Pancreas (tissue), 10 donors: ENCODE data around the gene STH. TPM values are rescaled to one million over a fixed set of nuclear protein-coding genes. Genes with fewer than 3 reads are reported as not detected.

Experiments used
- ATAC-seq, 4 donors: fragments of 200-7000 bp; cut with Tn5 transposase; one replicate each; pipeline versions ENCODE4 v1.8.0 to v1.9.1; 2020; ENCODE audit warnings: mild to moderate bottlenecking in 4 of 4, moderate library complexity in 4 of 4
- DNase-seq, 6 donors: peaks; one replicate each; pipeline ENCODE4 v3.0.0-alpha.2; 2020
- FAIRE-seq: peaks from 2 replicates; lab custom pipeline; 2012; peaks lifted over from hg19 to GRCh38; lab: Jason Lieb, UNC
- H3K27ac ChIP-seq, 4 donors: fragments of 200-600 bp; sonication (generic); 1 replicate in 3 of 4; 2 replicates in 1 of 4; pipeline versions ENCODE4 v1.5.0 to v1.8.0; 2020
- H3K27me3 ChIP-seq, 4 donors: fragments of 200-600 bp; one replicate each; pipeline ENCODE4 v1.8.0; 2021
- H3K36me3 ChIP-seq, 3 donors: fragments of 200-600 bp; sonication (generic) in 1 of 3; one replicate each; pipeline versions ENCODE4 v1.5.0 to v1.8.0; 2020 to 2021
- H3K4me1 ChIP-seq, 3 donors: fragments of 200-600 bp; one replicate each; pipeline ENCODE4 v1.8.0; 2021
- H3K4me3 ChIP-seq, 4 donors: fragments of 200-600 bp; sonication (generic) in 2 of 4; one replicate each; pipeline versions ENCODE4 v1.5.0 to v1.8.0; 2020 to 2021
- H3K9me3 ChIP-seq, 4 donors: fragments of 200-600 bp; one replicate each; pipeline ENCODE4 v1.8.0; 2021
- WGBS, 2 donors: extraction: QIAGEN DNeasy Blood & Tissue Kit; methylation state at CpG; one replicate each; pipeline ENCODE4 v1.1.7; 2013; 5-methylcytosine and 5-hydroxymethylcytosine counted together
- intact Hi-C, 3 donors: fragments of 100-400 bp; cut with DNase I; formaldehyde crosslinking; loops; one replicate each; pipeline versions ENCODE4 v1.11.1 to v1.14.2; 2022
- polyA plus RNA-seq, 2 donors: library from polyadenylated mRNA; stranded (reverse); fragments of 200-250 nt; gene quantifications; one replicate each; pipeline ENCODE4 v1.2.3, GENCODE V29; 2013
- total RNA-seq, 6 donors: library from RNA; stranded (reverse); fragmentation: NEBNext Ultra II Directional in 4 of 6; extraction: Animal tissue kit (Norgen Biotek cat#: 25700) in 4 of 6; gene quantifications; one replicate each; pipeline versions ENCODE4 v1.2.1 to v1.2.4, GENCODE V29; 2021 to 2023
- TF ChIP-seq, protein P1 (sequence below), 4 donors: fragments of 200-600 bp; sonication (generic) in 3 of 4; IDR thresholded peaks; one replicate each; pipeline versions ENCODE4 v1.5.0 to v1.8.0; 2021; ENCODE audit warnings: antibody characterized with exemption in 4 of 4
- donor health status: healthy with polysubstance abuse.
- donor health status: DM: no; HTN: no; CAD: no; lungs with moderate emphysema.
- donor health status: DM: no; HTN: no; CAD: no.
- donor health status: control.
- donor health status: control.
- donor health status: Bipolar disorder and iron deficiency.
- donor health status: DM: yes; HTN: yes; CAD: no.
- donor health status: DM: no; HTN: no; CAD: no.
- donor health status: DM: no; HTN: no; CAD: no.
- donor health status: DM: yes; HTN: yes; CAD: no.

STH gene
- total and polyA plus RNA-seq, 8 donors = not detected

DNA sequence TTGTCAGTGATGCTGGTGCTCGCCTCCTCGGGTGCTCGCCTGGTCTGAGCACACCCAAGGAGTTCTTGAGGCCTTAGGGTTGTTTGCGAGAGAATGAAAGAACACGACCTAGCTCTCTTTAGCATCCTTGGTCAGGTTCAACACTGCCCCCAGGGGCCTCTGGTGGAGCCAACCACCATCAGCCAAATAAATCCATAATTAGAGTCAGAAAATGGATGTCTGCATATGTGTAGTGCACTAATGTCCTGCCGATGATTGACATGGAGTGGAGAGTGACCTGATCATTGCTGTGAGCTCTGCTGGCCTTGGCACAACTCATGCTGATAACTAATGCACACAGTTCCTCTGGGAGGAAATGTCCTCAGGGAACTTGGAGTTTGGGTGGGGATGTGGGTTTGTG lies 8.2 kb upstream of the STH start:
- DNase-seq (no peak), FAIRE-seq (no peak), ATAC-seq (no peak)
- WGBS, 2 donors = 82% methylated on average over 6 of the region's 6 CpGs
- no peak overlapping the region for H3K4me3 ChIP-seq
- H3K27me3 ChIP-seq = no peaks in the 10 kb centered on the region
- TF ChIP-seq, protein P1, sequence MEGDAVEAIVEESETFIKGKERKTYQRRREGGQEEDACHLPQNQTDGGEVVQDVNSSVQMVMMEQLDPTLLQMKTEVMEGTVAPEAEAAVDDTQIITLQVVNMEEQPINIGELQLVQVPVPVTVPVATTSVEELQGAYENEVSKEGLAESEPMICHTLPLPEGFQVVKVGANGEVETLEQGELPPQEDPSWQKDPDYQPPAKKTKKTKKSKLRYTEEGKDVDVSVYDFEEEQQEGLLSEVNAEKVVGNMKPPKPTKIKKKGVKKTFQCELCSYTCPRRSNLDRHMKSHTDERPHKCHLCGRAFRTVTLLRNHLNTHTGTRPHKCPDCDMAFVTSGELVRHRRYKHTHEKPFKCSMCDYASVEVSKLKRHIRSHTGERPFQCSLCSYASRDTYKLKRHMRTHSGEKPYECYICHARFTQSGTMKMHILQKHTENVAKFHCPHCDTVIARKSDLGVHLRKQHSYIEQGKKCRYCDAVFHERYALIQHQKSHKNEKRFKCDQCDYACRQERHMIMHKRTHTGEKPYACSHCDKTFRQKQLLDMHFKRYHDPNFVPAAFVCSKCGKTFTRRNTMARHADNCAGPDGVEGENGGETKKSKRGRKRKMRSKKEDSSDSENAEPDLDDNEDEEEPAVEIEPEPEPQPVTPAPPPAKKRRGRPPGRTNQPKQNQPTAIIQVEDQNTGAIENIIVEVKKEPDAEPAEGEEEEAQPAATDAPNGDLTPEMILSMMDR (IDR thresholded peaks at IDR 0.05) = no peak
- H3K36me3 ChIP-seq = no peaks in the 10 kb centered on the region
- no peaks in the 10 kb centered on the region for H3K9me3 ChIP-seq
- intact Hi-C loops = no loop called here
- no peak overlapping the region for H3K27ac ChIP-seq
- no peaks in the 10 kb centered on the region for H3K4me1 ChIP-seq

DNA sequence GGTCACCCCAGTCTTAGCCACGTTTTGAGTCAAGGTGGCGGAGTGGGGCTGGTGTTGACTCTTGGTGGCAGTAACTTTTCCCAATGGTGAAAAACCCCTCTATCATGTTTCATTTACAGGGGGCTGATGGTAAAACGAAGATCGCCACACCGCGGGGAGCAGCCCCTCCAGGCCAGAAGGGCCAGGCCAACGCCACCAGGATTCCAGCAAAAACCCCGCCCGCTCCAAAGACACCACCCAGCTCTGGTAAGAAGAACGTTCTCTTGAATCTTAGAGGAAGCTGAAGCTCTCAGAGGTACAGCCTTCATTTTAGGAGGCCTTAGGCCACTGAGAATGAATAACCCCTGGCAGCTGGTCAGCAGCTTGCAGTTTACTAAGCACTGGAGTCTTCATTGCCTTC lies 7.7 kb upstream of the STH start:
- peak in 1 of 6 donors; percentile 18 for DNase-seq

DNA sequence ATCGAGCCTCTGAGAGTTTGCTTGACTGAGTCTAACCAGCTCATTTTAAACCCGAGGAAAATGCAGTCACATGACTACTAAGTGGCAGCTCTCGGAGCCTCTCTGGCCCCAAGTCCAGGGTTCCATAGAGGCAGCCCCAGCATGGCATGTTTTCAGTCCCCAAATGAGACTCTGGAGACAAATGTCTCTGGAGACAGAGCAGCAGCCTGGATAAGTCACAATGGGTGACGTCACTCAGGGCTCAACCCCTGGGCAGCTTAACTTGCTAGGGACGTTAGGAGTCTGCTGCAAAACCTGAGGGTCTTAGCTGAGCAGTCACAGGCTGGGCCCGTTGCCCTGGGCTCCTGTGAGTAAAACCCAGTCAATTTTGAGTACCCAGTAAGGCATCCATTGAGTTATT lies 6.9 kb upstream of the STH start:
- intact Hi-C loops = no loop called here
- Histone ChIP-seq H3K27me3 (no peaks in the 10 kb centered on the region), H3K27ac (no peak overlapping the region), H3K4me3 (no peak overlapping the region), H3K9me3 (no peaks in the 10 kb centered on the region), H3K4me1 (no peaks in the 10 kb centered on the region), H3K36me3 (no peaks in the 10 kb centered on the region)
- DNase-seq (peak in 1 of 6 donors; percentile 14), FAIRE-seq (no peak), ATAC-seq (no peak)
- 71 to 74% methylated on average over 6 of the region's 6 CpGs for WGBS, 2 donors
- TF ChIP-seq, protein P1 (IDR thresholded peaks at IDR 0.05) = no peak

More for the DNA sequence above, 7.7 kb upstream of the STH start:
- intact Hi-C loops = no loop called here
- no peak overlapping the region for H3K27ac ChIP-seq
- H3K27me3 ChIP-seq = no peaks in the 10 kb centered on the region
- H3K36me3 ChIP-seq = no peaks in the 10 kb centered on the region
- WGBS, 2 donors = 91 to 92% methylated on average over 10 of the region's 10 CpGs
- ATAC-seq = no peak
- TF ChIP-seq, protein P1 (IDR thresholded peaks at IDR 0.05) = no peak
- FAIRE-seq = no peak
- H3K9me3 ChIP-seq = no peaks in the 10 kb centered on the region
- H3K4me3 ChIP-seq = no peak overlapping the region
- no peaks in the 10 kb centered on the region for H3K4me1 ChIP-seq

DNA sequence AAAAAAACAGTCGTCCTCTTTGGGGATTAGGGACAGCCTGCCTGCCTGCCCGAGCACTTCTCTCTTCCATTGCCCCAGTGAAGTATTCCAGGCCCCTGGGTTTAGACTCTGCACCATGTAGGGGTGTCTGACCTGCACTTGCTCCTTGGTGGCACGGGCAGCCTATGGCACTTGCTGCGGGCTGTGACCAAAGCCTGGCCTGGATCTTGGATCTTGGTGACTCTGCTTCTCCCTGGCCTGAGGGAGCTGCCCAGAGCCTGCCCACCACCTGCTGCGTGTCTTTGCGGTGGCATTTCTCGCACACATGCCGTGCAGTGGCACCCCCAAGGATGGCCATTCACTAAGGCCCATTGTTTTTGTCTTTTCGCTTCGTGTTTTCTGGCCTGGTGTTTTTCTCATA lies 6.1 kb upstream of the STH start:
- Histone ChIP-seq H3K9me3 (no peaks in the 10 kb centered on the region), H3K27me3 (no peaks in the 10 kb centered on the region), H3K4me3 (no peak overlapping the region), H3K27ac (no peak overlapping the region), H3K36me3 (no peaks in the 10 kb centered on the region), H3K4me1 (no peaks in the 10 kb centered on the region)
- WGBS, 2 donors = 76 to 84% methylated on average over 10 of the region's 10 CpGs
- TF ChIP-seq, protein P1 (IDR thresholded peaks at IDR 0.05) = no peak
- intact Hi-C loops = no loop called here
- no peak for FAIRE-seq
- ATAC-seq = no peak
- DNase-seq = no peak

DNA sequence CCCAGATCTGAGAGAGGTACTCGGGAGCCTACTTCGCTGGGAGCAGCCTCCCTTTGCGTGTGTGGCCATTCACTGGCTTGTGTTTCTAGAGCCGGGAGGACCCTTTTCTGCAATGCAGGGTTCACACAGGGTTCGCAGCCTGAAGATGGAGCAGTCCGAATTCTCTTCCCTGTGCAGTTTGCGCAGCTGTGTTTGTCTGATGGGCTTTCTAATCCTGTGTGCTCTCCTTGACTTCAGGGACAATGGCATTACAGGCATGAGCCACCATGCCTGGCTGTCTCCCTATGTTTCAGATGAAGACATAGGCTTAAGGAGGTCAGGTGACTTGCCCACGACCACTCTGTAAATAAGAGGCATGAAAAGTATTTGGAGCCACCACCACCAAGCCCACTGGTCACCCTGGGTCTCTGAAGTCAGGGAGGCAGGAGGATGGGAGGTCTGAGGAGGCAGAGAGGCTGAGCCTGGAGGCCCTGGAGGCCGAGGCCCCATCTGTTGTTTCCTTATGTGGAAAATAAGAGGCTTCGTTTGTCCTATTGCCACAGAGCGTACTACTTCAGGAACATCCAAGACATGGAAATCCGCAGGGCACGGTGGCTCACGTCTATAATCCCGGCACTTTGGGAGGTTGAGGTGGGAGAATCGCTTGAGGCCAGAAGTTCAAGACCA lies 5.0 kb upstream of the STH start:
- TF ChIP-seq, protein P1 (IDR thresholded peaks at IDR 0.05) = no peak
- intact Hi-C loops = no loop called here
- H3K4me3 ChIP-seq = no peak overlapping the region
- peak in 1 of 6 donors; percentile 11 for DNase-seq
- H3K4me1 ChIP-seq = no peaks in the 10 kb centered on the region
- 84 to 93% methylated on average over 16 of the region's 16 CpGs for WGBS, 2 donors
- no peaks in the 10 kb centered on the region for H3K9me3 ChIP-seq
- no peak overlapping the region for H3K27ac ChIP-seq
- no peaks in the 10 kb centered on the region for H3K36me3 ChIP-seq
- FAIRE-seq = no peak
- H3K27me3 ChIP-seq = no peaks in the 10 kb centered on the region
- ATAC-seq = no peak
